T-cell (primary cell): Measurements from ENCODE around the gene FOXK2. TPM values are rescaled to one million over a fixed set of nuclear protein-coding genes. Genes with fewer than 3 reads are reported as not detected.
A peak's percentile ranks its signal among the peaks of the same experiment; 100 is the strongest.
"Not testable (repeated sequence)": the region's sequence is repeated elsewhere in the genome, so short reads cannot be mapped to it uniquely, and the experiment has no call there.

Experiments
- ATAC-seq, 4 experiments: fragments of 200-7000 bp in 3 of 4; fragments of 150-1000 bp in 1 of 4; cut with Tn5 transposase; replicated peaks in 1 of 4; 1 replicate in 3 of 4; 2 replicates in 1 of 4; pipeline ENCODE4 v1.10.0; 2021; ENCODE audit warnings: moderate library complexity in 3 of 4, mild to moderate bottlenecking in 2 of 4, moderate number of reproducible peaks in 1 of 4
- CTCF ChIA-PET, 2 donors: fragments of 300-600 bp; sonication (Branson Sonifier 250); formaldehyde crosslinking; loops; one replicate each; lab custom pipeline; 2022; ENCODE audit warnings: antibody characterized with exemption in 2 of 2; lab: Charles Lee
- POLR2A ChIA-PET, 2 donors: fragments of 300-600 bp; sonication (Branson Sonifier 250); formaldehyde crosslinking; loops; one replicate each; lab custom pipeline; 2022; ENCODE audit warnings: antibody characterized with exemption in 2 of 2; lab: Charles Lee
- DNase-seq, 35 experiments: peaks; one replicate each; pipeline versions ENCODE4 v3.0.0 to v3.0.0-alpha.2; 2013 to 2023
- H3K27ac ChIP-seq: one replicate; pipeline ENCODE4 v1.5.1; 2013; ENCODE audit warnings: low read length
- H3K27me3 ChIP-seq, 2 experiments: replicated peaks in 1 of 2; 1 replicate in 1 of 2; 2 replicates in 1 of 2; pipeline versions ENCODE4 v1.6.1 to v1.7.0; 2013; ENCODE audit warnings: low read length in 1 of 2, mixed read lengths in 1 of 2; ENCODE audit not compliant: control insufficient read depth in 2 of 2, insufficient read depth in 2 of 2; ENCODE audit errors: extremely low read depth in 1 of 2
- H3K36me3 ChIP-seq, 2 donors: 1 replicate in 1 of 2; 2 replicates in 1 of 2; pipeline versions ENCODE4 v1.6.1 to v1.7.0; 2013; ENCODE audit warnings: low read length in 1 of 2; ENCODE audit not compliant: control insufficient read depth in 2 of 2, insufficient read depth in 1 of 2; ENCODE audit errors: extremely low read depth in 1 of 2
- H3K4me1 ChIP-seq, 2 experiments: 1 replicate in 1 of 2; 2 replicates in 1 of 2; pipeline versions ENCODE4 v1.6.1 to v1.7.0; 2013; ENCODE audit warnings: low read length in 2 of 2, mixed read lengths in 1 of 2; ENCODE audit not compliant: insufficient read depth in 2 of 2, control insufficient read depth in 1 of 2; ENCODE audit errors: extremely low read depth in 1 of 2
- H3K4me3 ChIP-seq, 2 donors: 1 replicate in 1 of 2; 2 replicates in 1 of 2; pipeline versions ENCODE4 v1.5.1 to v1.7.0; 2013; ENCODE audit warnings: mild to moderate bottlenecking in 2 of 2, low read length in 1 of 2, moderate library complexity in 1 of 2; ENCODE audit not compliant: control insufficient read depth in 1 of 2; ENCODE audit errors: extremely low read depth in 1 of 2
- H3K9me3 ChIP-seq: 2 replicates; pipeline ENCODE4 v1.7.0; 2013
- H3K27ac Mint-ChIP-seq, 2 donors: one replicate each; pipeline ENCODE4 v1.8.0; 2020 to 2021; ENCODE audit warnings: mild to moderate bottlenecking in 2 of 2, mixed read lengths in 2 of 2
- H3K27me3 Mint-ChIP-seq, 2 donors: one replicate each; pipeline ENCODE4 v1.8.0; 2021 to 2022; ENCODE audit warnings: mixed read lengths in 2 of 2
- H3K36me3 Mint-ChIP-seq: one replicate; pipeline ENCODE4 v1.8.0; 2021; ENCODE audit warnings: mixed read lengths
- H3K4me1 Mint-ChIP-seq, 3 donors: one replicate each; pipeline ENCODE4 v1.8.0; 2020 to 2022; ENCODE audit warnings: mixed read lengths in 3 of 3, mild to moderate bottlenecking in 1 of 3
- H3K4me3 Mint-ChIP-seq, 3 donors: one replicate each; pipeline ENCODE4 v1.8.0; 2020 to 2022; ENCODE audit warnings: mild to moderate bottlenecking in 3 of 3, mixed read lengths in 3 of 3, moderate library complexity in 3 of 3
- H3K9me3 Mint-ChIP-seq, 3 donors: one replicate each; pipeline ENCODE4 v1.8.0; 2020 to 2022; ENCODE audit warnings: mixed read lengths in 3 of 3
- WGBS: methylation state at CpG from one replicate; pipeline ENCODE4 v1.1.5; 2013; ENCODE audit warnings: missing lambda C conversion rate; ENCODE audit not compliant: insufficient coverage; 5-methylcytosine and 5-hydroxymethylcytosine counted together
- total RNA-seq, 35 experiments: library from RNA in 6 of 35; stranded (reverse) in 6 of 35; fragments of 120-200 nt in 1 of 35; gene quantifications; one replicate each; pipeline versions ENCODE4 v1.2.1 to v1.2.4 and lab custom pipeline; 2013 to 2026

FOXK2 gene
- total RNA-seq, 5 donors from 2014 or later (not counting 1 experiment from before 2014, with no cell fraction given): 45.8 to 65.5 (median 61.9) TPM

- H3K9me3 ChIP-seq: no peaks in the 10 kb centered on the region
- Mint-ChIP-seq H3K4me3 (no peak overlapping the region), H3K27me3 (no peaks in the 10 kb centered on the region), H3K9me3 (no peaks in the 10 kb centered on the region), H3K4me1 (peaks cover 9 to 11% (median 9%) of the 10 kb centered on the region in 3 donors), H3K36me3 (no peaks in the 10 kb centered on the region), H3K27ac (no peak overlapping the region)
- ChIA-PET CTCF (interaction anchor here in 1 of 2 donors (0.6 kb wide), 1 partner anchor 17 kb away, joined by 4 read pairs; no protein-coding TSS in a partner anchor), POLR2A (no interaction called here)
- no peaks in the 10 kb centered on the region for H3K36me3 ChIP-seq
- no peak overlapping the region for H3K27ac ChIP-seq
- WGBS: 83% methylated on average over 8 of the region's 8 CpGs
- ATAC-seq (no peak), DNase-seq (no peak)
- H3K27me3 ChIP-seq: peaks cover 0 to 18% of the 10 kb centered on the region in 2 experiments
- H3K4me3 ChIP-seq: no peak overlapping the region
- H3K4me1 ChIP-seq: peaks cover 0 to 8% of the 10 kb centered on the region in 2 experiments
These were observed 17.3 kb upstream of the FOXK2 start for GRCh38 chr17:82502207-82502606.

- Mint-ChIP-seq H3K9me3 (no peaks in the 10 kb centered on the region), H3K4me3 (no peak overlapping the region), H3K4me1 (peaks cover 2 to 4% (median 3%) of the 10 kb centered on the region in 3 donors), H3K36me3 (no peaks in the 10 kb centered on the region), H3K27me3 (no peaks in the 10 kb centered on the region), H3K27ac (no peak overlapping the region)
- no peak overlapping the region for H3K27ac ChIP-seq
- H3K4me3 ChIP-seq: no peak overlapping the region
- H3K27me3 ChIP-seq: peaks cover 0 to 18% of the 10 kb centered on the region in 2 experiments
- no peaks in the 10 kb centered on the region for H3K36me3 ChIP-seq
- ChIA-PET POLR2A (no interaction called here), CTCF (no interaction called here)
- 84% methylated on average over 10 of the region's 12 CpGs for WGBS
- no peak for ATAC-seq
- H3K4me1 ChIP-seq: peaks cover 0 to 1% of the 10 kb centered on the region in 2 experiments
- H3K9me3 ChIP-seq: no peaks in the 10 kb centered on the region
- DNase-seq: no peak
These were observed 16.3 kb upstream of the FOXK2 start for GRCh38 chr17:82503094-82503727.

GRCh38 chr17:82503728-82504308 lies 15.7 kb upstream of the FOXK2 start:
- Mint-ChIP-seq H3K4me1 (peaks cover 0 to 4% (median 3%) of the 10 kb centered on the region in 3 donors), H3K9me3 (no peaks in the 10 kb centered on the region), H3K4me3 (no peak overlapping the region), H3K27ac (no peak overlapping the region), H3K27me3 (no peaks in the 10 kb centered on the region), H3K36me3 (no peaks in the 10 kb centered on the region)
- POLR2A ChIA-PET: interaction anchor here in 1 of 2 donors (0.5 kb wide), 1 partner anchor 142 kb away, joined by 6 read pairs; no protein-coding TSS in a partner anchor
- ATAC-seq (no peak), DNase-seq (no peak)
- 91% methylated on average over 21 of the region's 21 CpGs for WGBS
- CTCF ChIA-PET: no interaction called here
- no peak overlapping the region for H3K4me3 ChIP-seq
- peaks cover 0 to 18% of the 10 kb centered on the region in 2 experiments for H3K27me3 ChIP-seq
- H3K4me1 ChIP-seq: no peaks in the 10 kb centered on the region
- no peaks in the 10 kb centered on the region for H3K9me3 ChIP-seq
- H3K36me3 ChIP-seq: no peaks in the 10 kb centered on the region
- H3K27ac ChIP-seq: no peak overlapping the region

- CTCF ChIA-PET: no interaction called here
- Mint-ChIP-seq H3K27ac (no peak overlapping the region), H3K36me3 (no peaks in the 10 kb centered on the region), H3K4me3 (no peak overlapping the region), H3K27me3 (no peaks in the 10 kb centered on the region), H3K4me1 (peaks cover 0 to 4% (median 3%) of the 10 kb centered on the region in 3 donors), H3K9me3 (no peaks in the 10 kb centered on the region)
- DNase-seq (no peak), ATAC-seq (no peak)
- no peaks in the 10 kb centered on the region for H3K36me3 ChIP-seq
- no peak overlapping the region for H3K4me3 ChIP-seq
- POLR2A ChIA-PET: interaction anchor here in 1 of 2 donors (0.7 kb wide), 1 partner anchor 106 kb away, joined by 3 read pairs; no protein-coding TSS in a partner anchor
- peaks cover 0 to 17% of the 10 kb centered on the region in 2 experiments for H3K27me3 ChIP-seq
- no peaks in the 10 kb centered on the region for H3K4me1 ChIP-seq
- no peak overlapping the region for H3K27ac ChIP-seq
- no peaks in the 10 kb centered on the region for H3K9me3 ChIP-seq
- WGBS: 96% methylated on average over 4 of the region's 6 CpGs
These were observed 14.2 kb upstream of the FOXK2 start for GRCh38 chr17:82505296-82505695.

- H3K9me3 Mint-ChIP-seq, ATAC-seq, H3K4me3 Mint-ChIP-seq, H3K36me3 ChIP-seq, POLR2A ChIA-PET, DNase-seq, H3K4me1 Mint-ChIP-seq, H3K4me1 ChIP-seq, H3K27ac ChIP-seq, H3K4me3 ChIP-seq, H3K27me3 Mint-ChIP-seq, H3K9me3 ChIP-seq, H3K36me3 Mint-ChIP-seq: not testable (repeated sequence)
- H3K27me3 ChIP-seq: peaks cover 0 to 11% of the 10 kb centered on the region in 2 experiments
- H3K27ac Mint-ChIP-seq: peak overlapping the region in 1 of 2 donors; percentile 16
- WGBS: no CpG with 5 or more reads among the region's 7 CpGs
- CTCF ChIA-PET: interaction anchor here in 1 of 2 donors (0.7 kb wide), 1 partner anchor 27 kb away, joined by 4 read pairs; no protein-coding TSS in a partner anchor
These were observed 13.1 kb upstream of the FOXK2 start for GRCh38 chr17:82506402-82506801.

GRCh38 chr17:82507631-82508175 lies 11.8 kb upstream of the FOXK2 start:
- Histone ChIP-seq H3K36me3 (no peaks in the 10 kb centered on the region), H3K4me3 (no peak overlapping the region), H3K9me3 (no peaks in the 10 kb centered on the region), H3K4me1 (no peaks in the 10 kb centered on the region), H3K27ac (no peak overlapping the region), H3K27me3 (peaks cover 0 to 7% of the 10 kb centered on the region in 2 experiments)
- no peak for DNase-seq
- Mint-ChIP-seq H3K4me1 (peaks cover 0 to 8% (median 3%) of the 10 kb centered on the region in 3 donors), H3K27me3 (no peaks in the 10 kb centered on the region), H3K27ac (no peak overlapping the region), H3K36me3 (no peaks in the 10 kb centered on the region), H3K4me3 (no peak overlapping the region), H3K9me3 (no peaks in the 10 kb centered on the region)
- ATAC-seq: no peak
- WGBS: no CpG with 5 or more reads among the region's 7 CpGs
- CTCF ChIA-PET: no interaction called here
- POLR2A ChIA-PET: interaction anchor here in 1 of 2 donors (0.6 kb wide), 1 partner anchor 115 kb away, joined by 3 read pairs; no protein-coding TSS in a partner anchor
